T follicular helper cell (primary cell): ENCODE measurements around the gene YPEL2.

Experiments used
- DNase-seq: peaks from one replicate; pipeline ENCODE4 v3.0.0-alpha.2; 2020; ENCODE audit warnings: low read depth

The YPEL2 gene

DNA sequence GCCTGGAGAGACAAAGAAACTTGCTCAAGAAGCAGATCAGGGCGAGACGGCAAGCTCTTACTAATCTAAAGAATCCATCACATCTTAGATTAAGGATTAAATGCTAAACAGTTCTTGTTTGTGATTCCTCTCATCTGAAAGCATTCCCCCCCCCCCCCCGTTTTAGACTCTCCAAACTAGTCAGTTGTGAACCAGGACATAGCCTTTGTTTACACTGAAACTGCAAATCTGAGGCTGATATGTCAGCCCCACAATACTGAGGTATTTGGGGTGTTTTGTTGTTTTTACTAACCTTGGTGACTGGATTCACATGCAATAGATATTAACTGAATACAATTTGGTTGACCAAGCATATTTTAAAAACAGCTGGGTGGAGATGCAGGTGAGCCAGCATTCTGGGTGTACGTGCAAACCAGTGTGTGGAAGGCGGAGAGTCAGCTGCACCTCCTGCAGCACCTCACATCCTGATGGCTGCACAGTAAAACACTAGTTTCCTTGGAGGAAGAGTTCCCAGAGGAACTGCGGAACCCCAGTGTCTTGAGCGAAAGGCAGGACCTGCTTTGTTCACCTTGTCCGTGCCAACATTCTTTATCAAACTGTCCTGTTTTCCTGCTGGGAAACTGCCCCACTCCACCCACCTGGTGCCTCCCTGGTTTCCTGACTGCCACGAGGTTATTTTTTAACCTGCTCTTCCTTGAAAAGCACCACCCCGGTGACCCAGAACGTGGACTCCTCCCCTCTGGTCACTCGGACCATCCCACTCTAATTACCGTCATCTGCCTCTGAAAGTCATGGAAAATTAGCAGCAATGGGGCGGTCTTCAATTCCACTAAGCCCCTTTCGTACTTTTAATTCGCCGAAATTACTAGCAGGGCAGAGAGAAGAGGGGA is 1.2 kb upstream of the YPEL2 start:
- DNase-seq, result no peak

DNA sequence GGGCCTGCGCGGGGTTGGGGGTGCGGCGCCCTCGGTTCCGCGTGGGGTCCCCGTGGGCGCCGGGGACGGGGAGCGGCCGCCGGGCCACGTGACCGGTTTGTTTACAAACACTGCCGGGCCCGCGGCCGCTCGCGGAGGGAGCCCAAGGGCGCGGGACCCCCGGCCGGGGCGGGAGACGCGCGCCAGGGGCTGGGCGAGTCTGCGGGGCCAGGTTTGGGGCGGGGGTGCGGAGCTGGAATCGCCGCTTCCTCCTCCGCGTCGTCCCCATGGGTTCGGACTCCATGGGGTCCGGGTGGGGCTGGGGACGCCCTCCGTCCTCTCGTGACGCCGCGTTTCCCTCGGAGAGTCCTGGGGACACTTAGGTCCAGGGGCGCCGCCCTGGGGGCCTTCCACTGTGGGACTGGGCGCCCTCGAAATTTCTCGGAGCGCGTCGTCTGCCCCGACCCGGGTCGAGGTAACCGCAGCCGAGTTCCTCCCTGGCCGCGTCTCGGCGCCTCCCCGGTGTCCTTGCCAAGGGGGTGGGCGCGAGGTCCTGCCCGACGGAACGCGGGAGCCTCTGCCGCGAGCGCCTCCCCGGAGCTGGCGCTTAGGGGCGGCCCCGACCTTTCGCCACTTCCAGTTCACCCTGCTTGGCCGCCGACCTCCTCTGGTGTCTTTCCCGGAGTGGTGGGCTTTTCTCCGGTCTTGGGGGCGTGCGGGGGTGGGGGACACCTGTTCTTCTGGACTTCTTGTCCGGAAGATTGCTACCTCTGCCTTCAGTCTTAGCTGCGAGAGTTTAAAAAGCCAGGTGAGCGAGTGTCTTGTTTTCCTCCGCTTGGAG is 684 bp downstream of the YPEL2 start:
- DNase-seq, result no peak

DNA sequence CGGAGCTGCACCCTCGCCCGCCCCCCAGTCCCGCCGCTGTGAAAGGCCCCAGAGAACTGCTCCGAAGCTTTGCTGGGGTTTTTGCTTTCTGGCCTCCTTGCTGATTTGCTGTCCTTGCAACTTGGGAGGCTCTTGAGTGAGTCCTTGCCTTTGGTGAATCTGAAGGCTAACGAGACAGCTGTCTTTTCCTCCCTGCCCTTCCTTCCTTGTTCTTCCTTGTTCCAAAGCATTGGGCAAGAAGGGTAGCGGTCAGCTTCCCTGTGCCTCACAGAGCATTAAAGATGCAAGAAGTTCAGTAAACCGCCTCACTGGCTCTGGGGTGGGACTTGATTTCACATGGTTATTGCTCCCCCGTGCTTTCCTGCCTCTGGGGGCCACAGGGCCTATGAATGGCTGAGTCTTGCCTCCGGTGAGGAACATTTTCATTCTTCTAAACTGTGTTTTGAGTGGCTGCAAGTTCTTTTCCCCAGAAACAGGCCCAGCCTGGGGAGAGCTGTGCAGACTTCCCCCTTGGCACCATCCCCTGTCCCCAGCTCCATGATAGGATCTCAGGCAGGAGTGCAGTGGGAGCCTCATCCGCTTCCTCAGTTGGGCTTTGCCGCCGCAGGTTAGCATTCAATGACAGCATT is 1.4 kb downstream of the YPEL2 start:
- no peak for DNase-seq

DNA sequence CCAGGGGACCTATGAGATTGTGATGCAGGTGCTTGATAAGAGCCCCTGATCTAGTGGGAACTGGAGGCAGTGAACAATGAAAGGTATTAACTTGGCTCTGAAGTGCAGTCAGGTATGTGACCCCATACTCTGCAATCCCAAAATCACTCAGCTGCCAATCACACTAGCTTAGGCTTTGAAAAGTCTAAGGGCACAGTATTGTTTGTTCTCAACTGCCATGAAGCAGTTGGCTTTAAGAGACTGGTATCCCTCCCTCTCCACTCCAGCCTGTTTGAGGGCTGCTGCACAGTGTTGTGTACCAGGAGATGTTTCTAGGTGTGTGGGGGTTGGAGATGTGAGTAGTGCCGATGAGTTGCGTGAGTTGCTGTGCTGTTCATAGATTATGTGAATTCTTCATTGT is 2.4 kb downstream of the YPEL2 start:
- no peak for DNase-seq

DNA sequence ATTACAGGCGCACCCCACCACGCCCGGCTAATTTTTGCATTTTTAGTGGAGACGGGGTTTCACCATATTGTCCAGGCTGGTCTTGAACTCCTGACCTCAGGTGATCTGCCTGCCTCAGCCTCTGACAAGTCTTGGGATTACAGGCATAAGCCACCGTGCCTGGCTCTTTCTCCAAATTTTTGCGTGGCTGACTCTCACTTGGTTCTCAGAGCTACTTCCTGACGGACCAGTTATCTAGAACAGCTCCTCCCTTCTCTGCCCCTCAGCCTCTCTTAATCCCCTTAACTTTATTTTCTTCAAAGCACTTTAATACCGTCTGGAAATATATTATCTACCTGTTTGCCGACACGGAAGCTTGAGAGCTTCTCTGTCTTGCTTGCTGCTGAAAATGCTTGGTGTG is 4.2 kb downstream of the YPEL2 start:
- no peak for DNase-seq

DNA sequence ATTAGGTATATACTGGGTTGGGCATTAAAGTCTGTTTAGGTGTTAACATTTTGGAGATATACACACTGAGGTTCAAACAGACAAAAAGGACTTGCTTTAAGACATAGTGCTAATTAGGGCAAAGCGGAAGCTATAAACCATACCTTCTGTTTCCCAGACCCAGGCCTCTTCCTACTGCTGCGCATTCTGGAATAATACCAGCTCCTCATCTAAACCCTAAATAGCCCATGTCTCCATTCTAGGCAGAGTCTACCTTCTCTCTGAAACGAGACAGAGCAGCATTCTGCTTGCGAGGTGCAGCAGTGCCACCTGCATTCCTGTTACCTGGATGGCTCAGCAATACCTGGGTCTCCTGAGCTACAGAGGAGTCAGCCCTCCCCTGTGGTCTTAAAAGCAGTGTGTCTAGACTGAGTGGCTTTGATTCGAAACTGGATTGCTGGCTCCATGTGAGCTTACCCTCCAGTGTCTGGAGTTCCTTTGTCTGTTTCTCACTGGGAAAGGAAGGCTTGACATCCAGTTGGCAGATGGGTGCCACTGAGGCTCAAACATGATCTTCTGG is 6.4 kb downstream of the YPEL2 start:
- DNase-seq, result no peak

DNA sequence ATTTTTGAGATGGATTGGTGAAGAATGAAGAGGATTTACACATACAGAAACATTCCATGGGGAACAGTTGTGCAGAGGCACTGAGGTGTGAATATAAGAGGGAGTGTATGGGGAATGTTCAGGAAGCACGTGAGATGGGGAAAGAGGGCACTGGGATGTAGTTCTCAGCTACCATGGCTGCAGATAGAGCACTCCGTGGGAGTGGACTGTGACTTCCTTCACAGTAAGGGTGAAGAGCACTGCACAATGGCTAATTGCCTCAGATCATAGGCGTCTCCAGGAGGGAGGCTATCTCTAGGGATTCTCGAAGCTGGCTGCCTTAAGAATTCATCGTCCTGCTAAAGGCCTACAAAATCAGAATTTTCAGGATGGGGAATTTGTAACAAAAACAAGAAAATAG is 7.0 kb downstream of the YPEL2 start:
- no peak for DNase-seq

DNA sequence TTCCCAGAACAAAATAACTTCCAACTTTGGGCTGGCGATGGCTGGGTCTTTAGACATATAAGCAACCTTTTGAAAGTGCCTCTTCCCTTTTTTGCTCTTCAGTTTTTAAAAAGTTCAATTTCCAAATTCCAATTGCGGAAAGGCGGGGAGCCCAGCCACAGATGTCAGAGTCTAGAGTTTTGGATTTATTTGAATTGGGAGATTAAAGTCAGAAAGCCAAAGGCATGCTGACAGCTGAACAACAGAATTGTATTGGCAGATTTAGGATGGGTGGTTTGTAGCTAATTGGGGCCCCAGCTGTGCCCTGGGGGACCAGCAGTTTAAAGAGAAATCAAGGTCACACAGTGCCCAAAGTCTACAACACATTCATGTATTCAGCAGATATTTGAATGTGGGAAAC is 10.5 kb downstream of the YPEL2 start:
- DNase-seq, result no peak

DNA sequence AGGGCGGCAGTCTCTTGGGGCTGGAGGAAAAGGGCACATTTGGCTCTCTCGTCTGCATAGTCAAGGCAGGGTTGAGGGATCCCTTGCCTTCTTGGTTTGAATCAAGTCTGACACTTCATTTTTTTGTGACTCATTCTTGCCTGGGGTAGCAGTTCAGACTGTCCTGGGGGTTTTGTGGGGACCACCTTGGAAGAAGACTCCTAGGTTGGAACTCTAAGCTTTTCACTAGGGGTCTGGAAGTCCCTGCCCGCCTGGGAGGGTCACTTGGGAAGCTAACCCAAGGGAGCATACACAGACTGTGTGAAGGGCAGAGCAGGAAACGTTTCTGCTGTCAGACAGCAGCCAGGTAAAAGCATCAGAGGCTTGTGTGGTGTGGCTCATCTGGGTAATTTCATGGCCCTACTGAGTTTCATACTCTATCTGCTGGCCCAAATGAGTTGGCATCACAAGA is 11.3 kb downstream of the YPEL2 start:
- no peak for DNase-seq

DNA sequence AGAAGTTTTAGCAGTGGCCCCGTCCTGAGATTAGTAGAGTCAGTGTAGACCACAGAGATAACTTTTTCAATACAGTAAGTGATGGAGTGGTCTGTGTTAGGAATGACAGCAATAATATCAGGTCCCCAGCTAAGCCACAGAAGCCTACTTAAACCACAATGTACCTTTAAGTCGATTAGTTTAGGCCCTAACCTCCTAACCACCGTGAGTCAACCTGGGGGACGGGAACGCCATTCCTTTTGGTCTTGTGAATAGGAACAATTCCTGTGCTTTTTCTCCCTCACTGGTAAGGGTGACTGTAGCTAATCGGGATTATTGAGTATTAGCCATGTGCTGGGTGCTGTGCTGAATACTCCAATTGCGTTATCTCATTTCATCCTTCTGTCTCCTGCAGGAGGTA is 14.0 kb downstream of the YPEL2 start:
- no peak for DNase-seq

DNA sequence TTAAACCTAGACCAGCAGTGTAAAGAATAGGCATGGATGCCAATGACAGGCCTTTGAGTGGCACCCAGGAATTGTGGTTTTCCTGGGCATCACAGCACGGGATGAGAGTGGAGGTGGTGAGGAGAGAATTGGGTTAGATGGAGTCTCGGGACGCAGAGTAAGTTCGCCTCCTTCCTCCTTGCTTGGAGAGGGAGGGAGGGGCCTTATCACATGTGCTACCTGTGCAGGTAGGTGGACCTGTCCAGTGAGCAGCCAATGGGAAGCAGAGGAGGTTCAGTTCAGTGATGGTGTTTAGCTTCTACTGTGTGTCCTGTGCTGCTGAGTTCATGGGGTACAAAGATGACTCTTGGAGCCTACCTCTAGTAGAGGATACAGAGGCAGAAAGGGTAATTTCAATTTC is 14.9 kb downstream of the YPEL2 start:
- no peak for DNase-seq

DNA sequence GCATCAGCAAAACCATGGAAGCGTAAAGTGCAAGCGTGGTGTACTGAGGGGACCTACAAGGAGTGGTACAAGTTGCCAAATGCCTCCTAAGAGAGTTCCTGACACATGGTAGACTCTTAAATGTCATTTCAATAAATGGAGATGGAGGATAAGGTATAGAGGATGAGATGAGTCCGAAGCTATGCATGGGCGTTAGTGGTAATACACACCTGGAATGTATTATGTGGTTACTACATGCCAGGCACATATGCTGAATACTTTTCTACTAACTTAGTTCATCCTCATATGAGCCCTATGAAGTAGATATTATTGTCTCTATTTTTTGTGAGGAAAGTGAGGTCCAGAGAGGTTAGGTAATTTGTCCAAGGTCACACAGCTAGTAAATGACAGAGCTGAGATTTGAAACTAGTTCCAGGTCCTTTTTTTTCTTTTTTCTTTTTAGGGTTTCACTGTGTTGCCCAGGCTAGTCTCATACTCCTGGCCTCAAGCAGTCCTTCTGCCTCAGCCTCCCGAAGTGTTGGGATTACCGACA is 15.5 kb downstream of the YPEL2 start:
- no peak for DNase-seq

DNA sequence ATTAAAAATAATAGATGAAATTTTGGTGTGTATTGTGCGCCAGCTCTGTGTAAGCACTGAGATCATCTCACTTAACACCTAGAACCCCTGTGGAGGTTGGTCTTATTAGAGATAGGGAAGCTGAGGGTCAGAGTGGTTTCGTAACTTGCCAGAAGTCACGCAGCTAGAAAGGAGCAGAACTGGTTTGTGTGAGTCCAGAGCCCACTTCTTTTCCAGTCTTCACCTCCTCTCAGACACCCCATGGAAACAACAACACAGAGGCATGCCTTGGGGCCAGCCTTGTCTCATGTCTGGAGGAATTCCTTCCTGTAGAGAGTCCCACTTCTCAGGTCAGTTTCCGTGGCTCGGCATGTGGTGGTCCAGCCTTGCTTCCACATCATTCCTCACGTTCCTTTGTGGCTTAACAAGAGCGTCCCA is 16.5 kb downstream of the YPEL2 start:
- DNase-seq, result no peak

DNA sequence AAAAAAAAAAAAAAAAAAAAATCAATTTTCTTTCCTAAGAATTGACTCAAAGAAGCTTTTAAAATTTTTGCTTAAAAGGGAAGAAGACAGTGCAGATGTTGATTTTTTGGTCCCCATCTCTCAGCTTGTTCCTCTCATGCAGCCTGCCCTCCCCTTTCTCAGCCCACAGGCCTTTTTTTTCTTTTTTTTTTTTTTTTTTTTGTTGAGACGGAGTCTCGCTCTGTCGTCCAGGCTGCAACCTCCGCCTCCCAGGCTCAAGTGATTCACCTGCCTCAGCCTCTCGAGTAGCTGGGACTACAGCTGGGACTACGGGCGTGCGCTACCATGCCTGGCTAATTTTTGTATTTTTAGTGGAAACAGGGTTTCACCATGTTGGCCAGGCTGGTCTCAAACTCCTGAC is 17.7 kb downstream of the YPEL2 start:
- DNase-seq, result no peak

DNA sequence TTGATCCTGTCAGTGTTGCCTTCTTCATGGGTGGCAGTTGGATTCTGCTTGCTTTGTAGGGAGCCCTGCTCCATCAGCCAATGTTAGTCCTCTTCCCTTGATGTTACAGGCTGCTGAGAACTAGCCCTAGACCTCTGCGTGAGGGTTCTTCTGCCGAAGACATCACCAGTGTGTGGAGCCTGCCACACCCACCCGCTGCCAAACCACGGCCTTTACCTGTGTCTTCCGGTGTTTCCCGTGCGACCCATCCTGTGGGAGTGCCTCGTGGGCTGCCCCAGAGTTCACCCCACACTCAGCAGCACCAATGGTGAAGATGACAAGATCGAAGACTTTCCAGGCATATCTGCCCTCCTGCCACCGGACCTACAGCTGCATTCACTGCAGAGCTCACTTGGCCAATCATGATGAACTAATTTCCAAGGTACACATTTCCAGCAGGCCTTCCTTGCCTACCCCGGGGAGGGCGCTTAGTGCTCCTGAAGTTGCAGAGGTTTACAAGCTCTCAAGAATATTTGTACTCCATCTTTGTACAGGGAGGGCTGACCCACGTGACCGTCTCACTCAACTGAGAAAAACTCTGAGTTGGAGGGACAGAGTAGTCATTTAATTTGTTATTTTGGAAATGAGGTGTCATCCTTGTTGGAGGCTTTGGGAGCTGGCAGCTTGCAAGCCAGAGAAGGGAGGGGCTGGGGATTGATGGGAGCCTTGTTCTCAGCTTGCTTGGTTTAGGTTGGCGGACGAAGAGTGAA is 21.8 kb downstream of the YPEL2 start:
- DNase-seq, result no peak

DNA sequence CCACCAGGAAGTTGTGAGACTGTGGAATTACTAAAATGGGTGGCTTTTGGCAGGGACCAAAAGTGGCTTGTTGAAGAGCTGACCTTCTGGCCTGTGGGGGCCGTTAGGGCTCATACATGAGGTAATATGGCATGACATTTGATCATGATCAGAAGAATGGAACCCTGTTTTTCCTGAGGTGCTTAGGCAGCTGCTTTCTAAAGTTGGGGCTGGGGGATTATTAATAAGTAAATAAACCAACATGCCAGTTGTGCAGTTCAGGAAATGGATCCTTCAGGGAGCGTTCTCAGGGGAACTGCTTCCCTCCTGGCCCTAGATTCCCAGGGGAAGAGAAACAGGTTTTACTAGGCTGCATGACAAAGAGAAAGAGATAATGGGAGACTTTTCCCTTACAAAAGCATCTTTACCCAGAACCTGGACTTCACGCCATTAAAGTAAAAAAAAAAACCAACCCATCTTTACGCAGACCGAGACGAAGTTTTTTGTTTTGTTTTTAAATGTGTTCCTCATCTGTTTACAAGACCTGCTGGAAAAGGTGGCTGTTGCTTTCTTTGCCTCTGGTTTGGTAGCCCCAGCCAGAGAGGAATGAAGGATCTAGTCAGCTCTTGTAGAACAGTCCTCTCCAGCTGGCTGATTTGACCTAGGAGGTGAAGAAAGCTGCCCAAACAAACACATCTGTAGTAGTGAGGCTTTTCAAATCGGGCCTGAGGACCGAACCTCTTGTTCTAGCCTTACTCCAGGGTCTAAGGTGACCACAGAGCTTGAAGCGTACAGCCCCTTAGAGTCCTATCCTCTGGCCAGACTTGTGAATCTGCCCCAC is 22.7 kb downstream of the YPEL2 start:
- DNase-seq, result no peak

DNA sequence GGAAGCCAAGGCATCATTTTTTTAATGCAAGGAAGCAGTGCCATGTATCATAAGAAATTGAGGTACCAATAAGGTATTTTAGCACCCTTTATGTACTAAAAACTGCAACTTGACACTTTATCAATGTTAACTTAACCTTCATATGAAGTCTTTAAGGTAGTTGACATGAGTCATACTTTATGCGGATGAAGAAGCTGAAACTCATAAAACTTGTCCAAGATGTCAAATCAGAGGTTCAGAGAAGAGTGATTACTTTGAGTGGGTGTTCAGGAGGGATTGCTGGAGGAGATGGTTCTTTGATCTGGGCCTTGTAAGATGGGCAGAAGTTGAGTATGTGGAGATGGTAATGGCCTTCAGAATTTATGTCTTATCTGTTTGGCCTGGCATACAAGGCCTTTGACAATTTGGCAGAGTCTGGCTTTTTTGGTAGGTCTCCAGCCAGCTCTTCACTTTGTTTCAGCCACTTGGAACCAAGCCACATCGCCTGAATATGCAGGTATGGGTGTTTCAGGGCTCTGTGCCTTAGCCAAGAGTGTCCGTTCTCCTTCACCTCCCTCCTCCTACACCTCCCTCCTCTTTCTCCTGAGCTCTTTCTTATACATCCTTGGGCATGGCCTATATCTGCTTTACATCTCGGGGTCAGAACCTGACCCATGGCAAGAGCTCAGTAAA is 23.7 kb downstream of the YPEL2 start:
- DNase-seq, result no peak

DNA sequence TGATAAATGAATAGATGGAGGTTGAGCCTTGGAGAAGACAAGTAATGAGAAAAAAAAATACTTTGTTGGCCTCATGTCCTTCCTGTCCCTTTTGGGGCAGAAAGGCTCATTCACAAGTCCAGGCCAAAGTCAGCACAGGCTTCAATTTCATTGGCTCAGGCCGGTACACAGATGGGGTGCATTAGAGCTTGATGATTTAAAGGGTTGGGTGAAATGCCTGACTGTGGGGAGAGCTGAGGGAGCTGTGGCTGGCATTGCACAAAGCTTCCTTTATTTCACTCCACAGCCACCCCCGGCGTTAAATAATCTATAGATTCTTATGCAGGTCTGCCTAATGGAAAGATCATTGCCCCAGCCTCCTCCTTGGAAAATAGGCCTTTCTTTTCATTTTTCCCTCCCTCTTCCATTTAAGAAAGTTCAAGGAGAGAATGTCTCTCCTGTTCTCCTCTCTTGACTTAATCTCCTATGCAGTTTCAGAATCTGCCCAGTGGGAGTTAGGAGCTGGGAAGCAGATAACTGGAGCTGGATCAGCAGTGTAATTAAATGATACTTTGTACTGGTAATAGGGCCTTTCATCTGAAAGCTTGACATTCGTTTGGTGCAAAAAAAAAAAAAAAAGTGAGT is 24.4 kb downstream of the YPEL2 start:
- DNase-seq, result no peak

DNA sequence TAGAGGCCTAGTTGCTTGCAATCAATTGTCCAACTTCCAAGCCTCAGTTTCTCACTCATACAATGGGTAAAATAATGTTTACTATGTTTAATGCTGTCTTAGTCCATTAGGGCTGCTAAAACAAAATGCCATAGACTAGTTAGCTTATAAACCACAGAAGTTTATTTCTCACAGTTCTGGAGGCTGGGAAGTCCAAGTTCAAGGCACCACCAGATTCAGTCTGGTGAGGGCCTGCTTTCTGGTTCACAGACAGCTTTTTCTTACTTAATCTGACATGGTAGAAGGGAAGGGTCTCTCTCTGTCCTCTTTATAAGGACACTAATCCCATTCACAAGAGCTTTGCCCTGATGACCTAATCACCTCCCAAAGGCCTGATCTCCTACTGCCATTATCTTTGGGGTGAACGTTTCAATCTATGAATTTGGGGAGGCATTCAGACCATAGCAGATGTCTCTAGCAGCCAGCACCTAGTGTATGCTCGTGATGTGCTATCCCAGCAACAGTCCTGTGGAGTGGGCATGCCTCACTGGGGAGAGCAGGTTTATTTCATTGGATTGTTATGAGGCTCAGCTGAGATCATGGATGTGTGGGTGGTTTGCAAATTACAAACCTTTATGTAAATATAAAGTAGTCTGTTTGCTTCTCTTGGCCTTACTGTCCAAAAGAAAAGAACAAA is 25.2 kb downstream of the YPEL2 start:
- DNase-seq, result no peak
